ENCODE measurements around the gene IBA57. TPM values are rescaled to one million over a fixed set of nuclear protein-coding genes. Genes with fewer than 3 reads are reported as not detected.
"Not testable (repeated sequence)": the region's sequence is repeated elsewhere in the genome, so short reads cannot be mapped to it uniquely, and the experiment has no call there.

Gene IBA57
- total and polyA plus RNA-seq, 2 of the 8 experiments (the other 6 are each of a cell fraction or from before 2014, with no cell fraction given), result 2.6 to 5.9 TPM

DNA sequence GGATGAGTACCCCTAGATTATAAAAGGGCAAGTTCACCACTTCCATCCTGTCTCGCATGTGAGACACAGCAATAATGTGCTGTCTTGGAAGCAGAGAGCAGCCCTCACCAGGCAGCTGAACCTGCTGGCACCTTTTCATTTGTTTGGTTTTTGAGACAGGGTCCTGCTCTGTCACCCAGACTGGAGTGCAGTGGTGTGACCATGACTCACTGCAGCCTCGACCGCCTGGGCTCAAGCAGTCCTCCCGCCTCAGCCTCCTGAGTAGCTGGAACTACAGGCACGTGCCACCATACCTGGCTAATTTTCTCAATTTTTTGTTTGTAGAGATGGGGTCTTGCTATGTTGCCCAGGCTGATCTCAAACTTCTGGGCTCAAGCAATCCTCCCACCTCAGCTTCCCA is 62.5 kb downstream of the IBA57 start:
- H3K4me3 ChIP-seq (ENCODE audit: extremely low read depth in 1 of 4, insufficient read depth in 2 of 4, low read depth in 3 of 4, low read length in 4 of 4); H3K4me1 ChIP-seq (replicated peaks in 1 of 4; ENCODE audit: control insufficient read depth in 3 of 4, insufficient read depth in 4 of 4, low read length in 3 of 4); H3K18ac ChIP-seq (ENCODE audit: extremely low read depth, low read length); H3K27me3 ChIP-seq (replicated peaks in 1 of 4; ENCODE audit: control insufficient read depth in 3 of 4, extremely low read depth in 1 of 4, insufficient read depth in 3 of 4, low read length in 3 of 4); H3K4ac ChIP-seq (replicated peaks; ENCODE audit: insufficient read length, low read depth, low read length); H2BK15ac ChIP-seq (ENCODE audit: low read length); H4K20me1 ChIP-seq (replicated peaks in 1 of 2; ENCODE audit: control insufficient read depth in 1 of 2, insufficient read depth in 2 of 2, low read length in 2 of 2); H3K9ac ChIP-seq (replicated peaks in 1 of 4; ENCODE audit: extremely low read depth in 1 of 4, low read depth in 3 of 4, low read length in 3 of 4); H3K14ac ChIP-seq (ENCODE audit: insufficient read length); POLR2A ChIA-PET (ENCODE audit: partially characterized antibody); FAIRE-seq; H3K79me2 ChIP-seq (ENCODE audit: control insufficient read depth in 1 of 2, insufficient read depth in 2 of 2, low read length in 2 of 2); H2AK5ac ChIP-seq (ENCODE audit: low read depth, low read length); H2BK20ac ChIP-seq (ENCODE audit: low read length); H2AFZ ChIP-seq (ENCODE audit: low read length); H2BK5ac ChIP-seq (ENCODE audit: low read depth, low read length); H2BK120ac ChIP-seq (replicated peaks; ENCODE audit: low read depth, low read length); H3K23ac ChIP-seq (ENCODE audit: insufficient read length); H3K56ac ChIP-seq (replicated peaks; ENCODE audit: insufficient read length, low read depth, low read length); H3K4me2 ChIP-seq (ENCODE audit: insufficient read depth in 1 of 2, low read depth in 2 of 2, low read length in 2 of 2); H4K5ac ChIP-seq (ENCODE audit: insufficient read length, low read depth, low read length); H3K27ac ChIP-seq (ENCODE audit: low read depth, low read length); H4K91ac ChIP-seq (replicated peaks; ENCODE audit: insufficient read length, low read length); H3K79me1 ChIP-seq (ENCODE audit: low read depth, low read length); H4K8ac ChIP-seq (ENCODE audit: extremely low read depth, insufficient read depth, low read length); H2BK12ac ChIP-seq (ENCODE audit: low read depth, low read length); H3K9me3 ChIP-seq (ENCODE audit: insufficient read depth in 2 of 2, low read depth in 1 of 2, low read length in 1 of 2); H3K23me2 ChIP-seq (ENCODE audit: low read depth, low read length): not testable (repeated sequence)
- CTCF ChIA-PET (ENCODE audit: partially characterized antibody), result interaction anchor here (0.7 to 1.4 kb wide), 6 partner anchors 9 to 61 kb away, joined by 3 to 4 read pairs (median 4); no protein-coding TSS in a partner anchor
- DNase-seq (ENCODE audit: low read depth in 1 of 2, low spot score in 2 of 2), result peak in 1 of 2 experiments; percentile 13
- 80% methylated on average over 5 of the region's 5 CpGs; no CpG with 5 or more reads in 1 of the 2 experiments for WGBS, 2 experiments (ENCODE audit: extremely low coverage in 1 of 2, insufficient coverage in 1 of 2, insufficient read length in 1 of 2, insufficient replicate concordance in 2 of 2, low coverage in 1 of 2, low lambda C conversion rate in 2 of 2, missing lambda C conversion rate in 1 of 2)
- peaks cover 13 to 36% (median 22%) of the 10 kb centered on the region in 4 experiments for H3K36me3 ChIP-seq (ENCODE audit: control insufficient read depth in 2 of 4, insufficient read depth in 4 of 4, low read length in 3 of 4)
